Stimulated activated CD4-positive, alpha-beta T cell treated with anti-CD3 and anti-CD28 coated beads, Interleukin-2, amount 100 ng/mL, for 4 hours (primary cell): ENCODE data around the gene TMTC1.

Experiments used
- DNase-seq: peaks from one replicate; pipeline ENCODE4 v3.0.0-alpha.2; 2020; ENCODE audit warnings: low read depth

The TMTC1 gene

GRCh38 chr12:29739279-29739991, 44.3 kb downstream of the TMTC1 start:
- no peak for DNase-seq

GRCh38 chr12:29738365-29738764, 45.4 kb downstream of the TMTC1 start:
- no peak for DNase-seq

- DNase-seq, result no peak
Measured at GRCh38 chr12:29737644-29738043, 46.1 kb downstream of the TMTC1 start.

- no peak for DNase-seq
Measured at GRCh38 chr12:29735604-29736003, 48.1 kb downstream of the TMTC1 start.

- no peak for DNase-seq
Measured at GRCh38 chr12:29734734-29735133, 49.0 kb downstream of the TMTC1 start.

GRCh38 chr12:29734305-29734704, 49.4 kb downstream of the TMTC1 start:
- DNase-seq, result no peak

- DNase-seq, result no peak
Measured at GRCh38 chr12:29733501-29733900, 50.2 kb downstream of the TMTC1 start.

GRCh38 chr12:29733060-29733459, 50.7 kb downstream of the TMTC1 start:
- no peak for DNase-seq

GRCh38 chr12:29732593-29732992, 51.1 kb downstream of the TMTC1 start:
- no peak for DNase-seq

- DNase-seq, result no peak
Measured at GRCh38 chr12:29732191-29732590, 51.6 kb downstream of the TMTC1 start.

GRCh38 chr12:29731591-29731990, 52.2 kb downstream of the TMTC1 start:
- DNase-seq, result no peak

GRCh38 chr12:29730481-29730880, 53.3 kb downstream of the TMTC1 start:
- DNase-seq, result no peak

- no peak for DNase-seq
Measured at GRCh38 chr12:29728030-29728429, 55.7 kb downstream of the TMTC1 start.

- DNase-seq, result no peak
Measured at GRCh38 chr12:29726741-29727348, 56.9 kb downstream of the TMTC1 start.

- DNase-seq, result no peak
Measured at GRCh38 chr12:29726321-29726692, 57.4 kb downstream of the TMTC1 start.

GRCh38 chr12:29725587-29726320, 58.0 kb downstream of the TMTC1 start:
- DNase-seq, result no peak

- DNase-seq, result no peak
Measured at GRCh38 chr12:29722164-29722563, 61.6 kb downstream of the TMTC1 start.

GRCh38 chr12:29719381-29719780, 64.4 kb downstream of the TMTC1 start:
- DNase-seq, result no peak

- DNase-seq, result no peak
Measured at GRCh38 chr12:29717540-29718100, 66.1 kb downstream of the TMTC1 start.

- DNase-seq, result no peak
Measured at GRCh38 chr12:29714966-29715365, 68.8 kb downstream of the TMTC1 start.

GRCh38 chr12:29713729-29714128, 70.0 kb downstream of the TMTC1 start:
- no peak for DNase-seq

- DNase-seq, result no peak
Measured at GRCh38 chr12:29711381-29711780, 72.4 kb downstream of the TMTC1 start.

GRCh38 chr12:29710104-29710503, 73.6 kb downstream of the TMTC1 start:
- no peak for DNase-seq
